CD14-positive monocyte (primary cell): ENCODE results near the gene WIZ. TPM values are rescaled to one million over a fixed set of nuclear protein-coding genes. Genes with fewer than 3 reads are reported as not detected.

Source experiments
- DNase-seq, 3 donors: peaks; one replicate each; pipeline ENCODE4 v3.0.0-alpha.2; 2011 to 2022
- H2AFZ ChIP-seq: 2 replicates; pipeline ENCODE4 v1.6.0; 2012; ENCODE audit warnings: mild to moderate bottlenecking, low read depth, low read length, inconsistent platforms; ENCODE audit not compliant: insufficient read depth, poor library complexity, severe bottlenecking
- H3K27ac ChIP-seq, 2 donors: 1 replicate in 1 of 2; 2 replicates in 1 of 2; pipeline ENCODE4 v1.5.1; 2012 to 2013; ENCODE audit warnings: low read length in 2 of 2, control low read depth in 1 of 2, inconsistent platforms in 1 of 2, low read depth in 1 of 2, mild to moderate bottlenecking in 1 of 2
- H3K27me3 ChIP-seq, 2 donors: one replicate each; pipeline versions ENCODE4 v1.6.0 to v1.6.1; 2011 to 2013; ENCODE audit warnings: low read length in 2 of 2; ENCODE audit not compliant: control insufficient read depth in 2 of 2, insufficient read depth in 2 of 2
- H3K36me3 ChIP-seq, 2 donors: replicated peaks in 1 of 2; 1 replicate in 1 of 2; 2 replicates in 1 of 2; pipeline versions ENCODE4 v1.5.1 to v1.6.1; 2012 to 2013; ENCODE audit warnings: low read length in 2 of 2, control low read depth in 1 of 2, inconsistent platforms in 1 of 2, mild to moderate bottlenecking in 1 of 2; ENCODE audit not compliant: insufficient read depth in 2 of 2, control insufficient read depth in 1 of 2
- H3K4me1 ChIP-seq, 2 donors: 1 replicate in 1 of 2; 2 replicates in 1 of 2; pipeline versions ENCODE4 v1.5.1 to v1.6.1; 2012 to 2013; ENCODE audit warnings: low read length in 2 of 2, control low read depth in 1 of 2, inconsistent platforms in 1 of 2, mild to moderate bottlenecking in 1 of 2, moderate library complexity in 1 of 2; ENCODE audit not compliant: insufficient read depth in 2 of 2, control insufficient read depth in 1 of 2
- H3K4me2 ChIP-seq: replicated peaks from 2 replicates; pipeline ENCODE3; 2012; ENCODE audit warnings: low read length, moderate library complexity, mild to moderate bottlenecking; ENCODE audit not compliant: poor library complexity, severe bottlenecking; ENCODE audit errors: extremely low read depth
- H3K4me3 ChIP-seq, 3 experiments: fragments of 200-600 bp in 1 of 3; sonication (generic) in 1 of 3; replicated peaks in 1 of 3; 1 replicate in 2 of 3; 2 replicates in 1 of 3; pipeline ENCODE4 v1.5.1; 2011 to 2013; ENCODE audit warnings: low read length in 3 of 3, mild to moderate bottlenecking in 3 of 3, control low read depth in 2 of 3, low read depth in 2 of 3, inconsistent platforms in 1 of 3, moderate library complexity in 1 of 3
- H3K79me2 ChIP-seq: 2 replicates; pipeline ENCODE4 v1.6.0; 2012; ENCODE audit warnings: mild to moderate bottlenecking, control low read depth, inconsistent platforms, low read length, moderate library complexity; ENCODE audit not compliant: insufficient read depth
- H3K9ac ChIP-seq: 2 replicates; pipeline ENCODE4 v1.6.0; 2017; ENCODE audit warnings: low read length, mild to moderate bottlenecking; ENCODE audit not compliant: insufficient read depth, poor library complexity, severe bottlenecking
- H3K9me3 ChIP-seq, 2 donors: replicated peaks in 1 of 2; 1 replicate in 1 of 2; 2 replicates in 1 of 2; pipeline versions ENCODE4 v1.5.1 to v1.6.1; 2012 to 2013; ENCODE audit warnings: low read length in 2 of 2, control low read depth in 1 of 2; ENCODE audit not compliant: control insufficient read depth in 1 of 2, insufficient read depth in 1 of 2
- H4K20me1 ChIP-seq: 2 replicates; pipeline ENCODE4 v1.6.0; 2012; ENCODE audit warnings: mild to moderate bottlenecking, low read length, control low read depth, moderate library complexity; ENCODE audit not compliant: insufficient read depth
- H3K27ac Mint-ChIP-seq, 7 donors: one replicate each; pipeline ENCODE4 v1.8.0; 2020; ENCODE audit warnings: mild to moderate bottlenecking in 7 of 7, mixed read lengths in 7 of 7, moderate library complexity in 6 of 7, inconsistent platforms in 2 of 7
- H3K27me3 Mint-ChIP-seq, 3 donors: one replicate each; pipeline ENCODE4 v1.8.0; 2021 to 2022; ENCODE audit warnings: low read depth in 3 of 3, mild to moderate bottlenecking in 3 of 3, mixed read lengths in 3 of 3, moderate library complexity in 3 of 3, inconsistent platforms in 1 of 3
- H3K36me3 Mint-ChIP-seq, 2 donors: one replicate each; pipeline ENCODE4 v1.8.0; 2020; ENCODE audit warnings: mixed read lengths in 2 of 2, inconsistent platforms in 1 of 2, mild to moderate bottlenecking in 1 of 2
- H3K4me1 Mint-ChIP-seq: one replicate; pipeline ENCODE4 v1.8.0; 2020; ENCODE audit warnings: mild to moderate bottlenecking, mixed read lengths
- H3K4me3 Mint-ChIP-seq, 2 donors: one replicate each; pipeline ENCODE4 v1.8.0; 2020; ENCODE audit warnings: mild to moderate bottlenecking in 2 of 2, mixed read lengths in 2 of 2, moderate library complexity in 1 of 2
- H3K9me3 Mint-ChIP-seq, 7 donors: one replicate each; pipeline ENCODE4 v1.8.0; 2020 to 2022; ENCODE audit warnings: mixed read lengths in 7 of 7, mild to moderate bottlenecking in 6 of 7, moderate library complexity in 6 of 7, inconsistent platforms in 2 of 7
- CTCF ChIP-seq: fragments of 200-600 bp; IDR thresholded peaks from one replicate; pipeline ENCODE4 v1.8.0; 2022; ENCODE audit warnings: antibody characterized with exemption, mild to moderate bottlenecking
- whole genome bisulfite sequencing: methylation state at CpG from one replicate; pipeline ENCODE4 v1.1.5; 2013; ENCODE audit warnings: missing lambda C conversion rate; ENCODE audit not compliant: insufficient coverage; 5-methylcytosine and 5-hydroxymethylcytosine counted together
- intact Hi-C, 2 donors: fragments of 100-400 bp; cut with micrococcal nuclease; formaldehyde crosslinking; loops; one replicate each; pipeline versions ENCODE4 v1.15.0 to v1.15.1; 2023
- polyA plus RNA-seq, 3 donors: library from polyadenylated mRNA; depleted of rRNA in 1 of 3; unstranded in 2 of 3; stranded (reverse) in 1 of 3; fragments of 300-500 nt in 2 of 3; fragments of >200 nt in 1 of 3; fragmentation: Illumina TruSeq in 2 of 3; gene quantifications; 1 replicate in 2 of 3; 2 replicates in 1 of 3; pipeline ENCODE4 v1.2.3, GENCODE V29; 2012 to 2021

The WIZ gene
- polyA plus RNA-seq, 3 donors, result 0.47 to 13.7 (median 0.51) TPM

GRCh38 chr19:15426485-15427349 is 23.0 kb downstream of the WIZ start:
- Histone ChIP-seq H3K4me1 (peaks cover 13 to 17% of the 10 kb centered on the region in 2 donors), H4K20me1 (peaks cover 28% of the 10 kb centered on the region), H3K36me3 (peaks cover 63 to 79% of the 10 kb centered on the region in 2 donors), H3K27ac (no peak overlapping the region), H3K79me2 (peaks cover 39% of the 10 kb centered on the region), H3K9ac (no peak overlapping the region), H2AFZ (no peak overlapping the region), H3K4me2 (no peak overlapping the region), H3K27me3 (no peaks in the 10 kb centered on the region), H3K4me3 (no peak overlapping the region), H3K9me3 (peaks cover 6 to 10% of the 10 kb centered on the region in 2 donors)
- peaks cover 0 to 2% (median 0%) of the 10 kb centered on the region in 3 donors for H3K27me3 Mint-ChIP-seq
- H3K36me3 Mint-ChIP-seq, result peaks cover 45 to 69% of the 10 kb centered on the region in 2 donors
- no peak for DNase-seq
- intact Hi-C loops, result no loop called here
- H3K4me3 Mint-ChIP-seq, result no peak overlapping the region
- TF ChIP-seq CTCF, result no peak
- H3K27ac Mint-ChIP-seq, result no peak overlapping the region
- peaks cover 17% of the 10 kb centered on the region for H3K4me1 Mint-ChIP-seq
- H3K9me3 Mint-ChIP-seq, result peaks cover 0 to 8% (median 6%) of the 10 kb centered on the region in 7 donors
- 96% methylated on average over 15 of the region's 16 CpGs for WGBS

GRCh38 chr19:15425321-15425950 is 24.3 kb downstream of the WIZ start:
- no peak overlapping the region for H3K4me2 ChIP-seq
- H3K9me3 ChIP-seq, result peaks cover 6 to 10% of the 10 kb centered on the region in 2 donors
- intact Hi-C loops, result no loop called here
- H3K27me3 ChIP-seq, result no peaks in the 10 kb centered on the region
- no peak for DNase-seq
- Mint-ChIP-seq H3K4me1 (peaks cover 5% of the 10 kb centered on the region), H3K9me3 (peaks cover 0 to 8% (median 6%) of the 10 kb centered on the region in 7 donors), H3K27me3 (peaks cover 0 to 1% (median 0%) of the 10 kb centered on the region in 3 donors), H3K36me3 (peaks cover 43 to 78% of the 10 kb centered on the region in 2 donors), H3K4me3 (no peak overlapping the region), H3K27ac (no peak overlapping the region)
- no peak overlapping the region for H3K4me3 ChIP-seq
- no peak overlapping the region for H3K9ac ChIP-seq
- H2AFZ ChIP-seq, result no peak overlapping the region
- TF ChIP-seq CTCF, result no peak
- no peak overlapping the region for H3K27ac ChIP-seq
- peaks cover 26% of the 10 kb centered on the region for H3K79me2 ChIP-seq
- H3K4me1 ChIP-seq, result peaks cover 0 to 4% of the 10 kb centered on the region in 2 donors
- H4K20me1 ChIP-seq, result peaks cover 24% of the 10 kb centered on the region
- 98% methylated on average over 25 of the region's 36 CpGs for WGBS
- H3K36me3 ChIP-seq, result peaks cover 63 to 86% of the 10 kb centered on the region in 2 donors
